ENCODE results near the gene FOS.

- TF ChIP-seq, protein P1, sequence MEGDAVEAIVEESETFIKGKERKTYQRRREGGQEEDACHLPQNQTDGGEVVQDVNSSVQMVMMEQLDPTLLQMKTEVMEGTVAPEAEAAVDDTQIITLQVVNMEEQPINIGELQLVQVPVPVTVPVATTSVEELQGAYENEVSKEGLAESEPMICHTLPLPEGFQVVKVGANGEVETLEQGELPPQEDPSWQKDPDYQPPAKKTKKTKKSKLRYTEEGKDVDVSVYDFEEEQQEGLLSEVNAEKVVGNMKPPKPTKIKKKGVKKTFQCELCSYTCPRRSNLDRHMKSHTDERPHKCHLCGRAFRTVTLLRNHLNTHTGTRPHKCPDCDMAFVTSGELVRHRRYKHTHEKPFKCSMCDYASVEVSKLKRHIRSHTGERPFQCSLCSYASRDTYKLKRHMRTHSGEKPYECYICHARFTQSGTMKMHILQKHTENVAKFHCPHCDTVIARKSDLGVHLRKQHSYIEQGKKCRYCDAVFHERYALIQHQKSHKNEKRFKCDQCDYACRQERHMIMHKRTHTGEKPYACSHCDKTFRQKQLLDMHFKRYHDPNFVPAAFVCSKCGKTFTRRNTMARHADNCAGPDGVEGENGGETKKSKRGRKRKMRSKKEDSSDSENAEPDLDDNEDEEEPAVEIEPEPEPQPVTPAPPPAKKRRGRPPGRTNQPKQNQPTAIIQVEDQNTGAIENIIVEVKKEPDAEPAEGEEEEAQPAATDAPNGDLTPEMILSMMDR (IDR thresholded peaks at IDR 0.05) = no peak
- no peak for TF ChIP-seq POLR2A (IDR thresholded peaks at IDR 0.05)
These were observed 35.9 kb upstream of the FOS start for GRCh38 chr14:75242546-75243273.

All from thyroid gland (tissue), 4 donors.